Liver (tissue), 9 donors: ENCODE measurements around the gene DDX20. TPM values are rescaled to one million over a fixed set of nuclear protein-coding genes. Genes with fewer than 3 reads are reported as not detected.

Source experiments
- DNase-seq: peaks from one replicate; pipeline ENCODE4 v3.0.0-alpha.2; 2017; ENCODE audit warnings: low spot score
- H3K27ac ChIP-seq, 2 donors: one replicate each; pipeline ENCODE4 v1.7.0; 2013; ENCODE audit warnings: inconsistent platforms in 2 of 2, low read length in 2 of 2, control low read depth in 1 of 2, low read depth in 1 of 2, mild to moderate bottlenecking in 1 of 2
- H3K27me3 ChIP-seq, 4 donors: one replicate each; pipeline versions ENCODE4 v1.6.1 to v1.7.0; 2013; ENCODE audit warnings: low read length in 3 of 4, inconsistent platforms in 1 of 4, mild to moderate bottlenecking in 1 of 4, moderate library complexity in 1 of 4; ENCODE audit not compliant: control insufficient read depth in 4 of 4, insufficient read depth in 4 of 4
- H3K36me3 ChIP-seq, 4 donors: one replicate each; pipeline versions ENCODE4 v1.6.1 to v1.7.0; 2013; ENCODE audit warnings: low read length in 3 of 4, mild to moderate bottlenecking in 3 of 4, low read depth in 1 of 4, moderate library complexity in 1 of 4; ENCODE audit not compliant: control insufficient read depth in 4 of 4, insufficient read depth in 3 of 4
- H3K4me1 ChIP-seq, 4 donors: one replicate each; pipeline versions ENCODE4 v1.6.1 to v1.7.0; 2013; ENCODE audit warnings: low read length in 3 of 4, mild to moderate bottlenecking in 3 of 4, moderate library complexity in 1 of 4; ENCODE audit not compliant: control insufficient read depth in 4 of 4, insufficient read depth in 4 of 4
- H3K4me3 ChIP-seq, 3 donors: one replicate each; pipeline versions ENCODE4 v1.6.1 to v1.7.0; 2013; ENCODE audit warnings: low read length in 3 of 3, control low read depth in 1 of 3, low read depth in 1 of 3, mild to moderate bottlenecking in 1 of 3
- H3K9ac ChIP-seq, 2 donors: one replicate each; pipeline ENCODE4 v1.7.0; 2013; ENCODE audit warnings: low read length in 2 of 2, mild to moderate bottlenecking in 2 of 2, moderate library complexity in 2 of 2, control low read depth in 1 of 2, low read depth in 1 of 2
- H3K9me3 ChIP-seq, 4 donors: one replicate each; pipeline versions ENCODE4 v1.6.1 to v1.7.0; 2013; ENCODE audit warnings: low read length in 3 of 4; ENCODE audit not compliant: control insufficient read depth in 4 of 4
- ATF3 ChIP-seq: IDR thresholded peaks from 2 replicates; pipeline ENCODE4 v1.6.1; 2016; ENCODE audit warnings: antibody characterized with exemption
- CTCF ChIP-seq: fragments of 150-350 bp; IDR thresholded peaks from 2 replicates; pipeline ENCODE4 v1.5.1; 2017; ENCODE audit warnings: improper control_type of control experiment, low read depth, low read length; ENCODE audit not compliant: missing input control
- EGR1 ChIP-seq, 2 donors: IDR thresholded peaks; 2 replicates each; pipeline ENCODE4 v1.6.1; 2016 to 2018; ENCODE audit warnings: antibody characterized with exemption in 2 of 2, low read depth in 2 of 2
- FOXA1 ChIP-seq: IDR thresholded peaks from 2 replicates; pipeline ENCODE4 v1.6.1; 2016; ENCODE audit warnings: antibody characterized with exemption
- FOXA2 ChIP-seq: IDR thresholded peaks from 2 replicates; pipeline ENCODE4 v1.6.1; 2016; ENCODE audit warnings: antibody characterized with exemption
- GABPA ChIP-seq, 2 donors: IDR thresholded peaks in 1 of 2; conservative IDR thresholded peaks in 1 of 2; 2 replicates each; pipeline ENCODE4 v1.6.1; 2016; ENCODE audit warnings: antibody characterized with exemption in 2 of 2, mild to moderate bottlenecking in 1 of 2, moderate library complexity in 1 of 2
- JUND ChIP-seq, 2 donors: IDR thresholded peaks; 2 replicates each; pipeline ENCODE4 v1.6.1; 2016; ENCODE audit warnings: antibody characterized with exemption in 2 of 2
- NR2F2 ChIP-seq: IDR thresholded peaks from 2 replicates; pipeline ENCODE4 v1.6.1; 2016; ENCODE audit warnings: antibody characterized with exemption
- RAD21 ChIP-seq, 2 donors: IDR thresholded peaks; 2 replicates each; pipeline ENCODE4 v1.6.1; 2016; ENCODE audit warnings: antibody characterized with exemption in 2 of 2, mild to moderate bottlenecking in 2 of 2
- REST ChIP-seq: IDR thresholded peaks from 2 replicates; pipeline ENCODE4 v1.6.1; 2016; ENCODE audit warnings: antibody characterized with exemption, mild to moderate bottlenecking
- RXRA ChIP-seq, 2 donors: IDR thresholded peaks; 2 replicates each; pipeline ENCODE4 v1.6.1; 2017 to 2018; ENCODE audit warnings: antibody characterized with exemption in 2 of 2, mild to moderate bottlenecking in 1 of 2
- SP1 ChIP-seq: IDR thresholded peaks from 2 replicates; pipeline ENCODE4 v1.6.1; 2018; ENCODE audit warnings: antibody characterized with exemption, mild to moderate bottlenecking
- TAF1 ChIP-seq: conservative IDR thresholded peaks from 2 replicates; pipeline ENCODE4 v1.6.1; 2016; ENCODE audit warnings: antibody characterized with exemption, mild to moderate bottlenecking
- YY1 ChIP-seq: IDR thresholded peaks from 2 replicates; pipeline ENCODE4 v1.6.1; 2016; ENCODE audit warnings: antibody characterized with exemption, mild to moderate bottlenecking
- whole genome bisulfite sequencing: extraction: QIAGEN DNeasy Blood & Tissue Kit; methylation state at CpG from one replicate; pipeline ENCODE4 v1.1.7; 2013; 5-methylcytosine and 5-hydroxymethylcytosine counted together
- polyA plus RNA-seq, 2 donors: library from polyadenylated mRNA; stranded (reverse) in 1 of 2; unstranded in 1 of 2; fragments of 200-250 nt in 1 of 2; fragments of >200 nt in 1 of 2; fragmentation: Nextera tagmentation in 1 of 2; extraction: Ambion mirVana in 1 of 2; gene quantifications; one replicate each; pipeline versions ENCODE4 v1.2.1 to v1.2.3, GENCODE V29; 2013 to 2015
- total RNA-seq, 2 donors: library from RNA; depleted of rRNA; stranded (reverse); fragments of >200 nt; gene quantifications; one replicate each; pipeline ENCODE4 v1.2.3, GENCODE V29; 2014
- donor health status: healthy.
- donor health status: healthy.
- donor health status: healthy.
- donor health status: healthy.
- donor health status: healthy.

The DDX20 gene
- total and polyA plus RNA-seq, 4 donors = 2.3 to 8.6 (median 4.6) TPM

GRCh38 chr1:111738133-111738435, 17.6 kb upstream of the DDX20 start:
- TF ChIP-seq RAD21 (IDR thresholded peaks at IDR 0.05) (no peak), SP1 (no peak), REST (no peak), GABPA (IDR thresholded peaks at IDR 0.05 in 1 of 2, conservative IDR thresholded peaks at IDR 0.05 in 1 of 2) (no peak), CTCF (no peak), FOXA1 (no peak), YY1 (no peak), JUND (IDR thresholded peaks at IDR 0.05) (no peak), FOXA2 (no peak), NR2F2 (no peak), TAF1 (no peak), ATF3 (no peak), RXRA (IDR thresholded peaks at IDR 0.05) (no peak)
- 54% methylated on average over 9 of the region's 9 CpGs for WGBS
- peak overlapping the region in 1 of 3 donors; percentile 60 for H3K4me3 ChIP-seq
- no peak overlapping the region for H3K9ac ChIP-seq
- H3K4me1 ChIP-seq = peaks cover 7 to 30% (median 17%) of the 10 kb centered on the region in 4 donors
- H3K36me3 ChIP-seq = no peaks in the 10 kb centered on the region
- no peaks in the 10 kb centered on the region for H3K27me3 ChIP-seq
- no peak overlapping the region for H3K27ac ChIP-seq
- no peaks in the 10 kb centered on the region for H3K9me3 ChIP-seq
- DNase-seq = no peak

- Histone ChIP-seq H3K27me3 (no peaks in the 10 kb centered on the region), H3K9ac (peak overlapping the region; percentile 52 to 62), H3K27ac (peak overlapping the region; percentile 71 to 73), H3K4me1 (peaks cover 7 to 30% (median 17%) of the 10 kb centered on the region in 4 donors), H3K36me3 (no peaks in the 10 kb centered on the region), H3K9me3 (no peaks in the 10 kb centered on the region), H3K4me3 (peak overlapping the region; percentile 60 to 77 (median 65))
- no peak for TF ChIP-seq REST
- no peak for TF ChIP-seq EGR1 (IDR thresholded peaks at IDR 0.05; ENCODE audit: low read depth in 2 of 2)
- TF ChIP-seq YY1 = no peak
- TF ChIP-seq CTCF = no peak
- peak; percentile 50 for DNase-seq
- WGBS = 3% methylated on average over 61 of the region's 61 CpGs
These were observed 17.1 kb upstream of the DDX20 start for GRCh38 chr1:111738436-111739193.
